A549 (cell line): ENCODE results near the gene PARVB. TPM values are rescaled to one million over a fixed set of nuclear protein-coding genes. Genes with fewer than 3 reads are reported as not detected.

ENCODE experiments used
- ATAC-seq, 2 experiments: fragments of 200-7000 bp in 1 of 2; fragments of >200 bp in 1 of 2; cut with Nextera tagmentation in 1 of 2; cut with Tn5 transposase in 1 of 2; 3 replicates each; pipeline versions ENCODE4 v1.8.0 to v1.9.1; 2018 to 2020; ENCODE audit warnings: mild to moderate bottlenecking in 1 of 2, moderate library complexity in 1 of 2
- CTCF ChIA-PET: fragments of 300-600 bp; sonication (Branson Sonifier 250); formaldehyde crosslinking; extraction: SDS; loops from one replicate; lab custom pipeline; 2021; ENCODE audit warnings: antibody characterized with exemption, inconsistent platforms; lab: Yijun Ruan, JAX
- POLR2A ChIA-PET: fragments of 350-600 bp; formaldehyde crosslinking; extraction: SDS; loops from one replicate; lab custom pipeline; 2021; ENCODE audit warnings: antibody characterized with exemption, inconsistent platforms; lab: Yijun Ruan, JAX
- DNase-seq, 2 experiments: peaks; one replicate each; pipeline versions ENCODE4 v3.0.0 to v3.0.0-alpha.2; 2011 to 2016; ENCODE audit warnings: low read depth in 1 of 2, low spot score in 1 of 2
- FAIRE-seq: peaks from 2 replicates; lab custom pipeline; 2011; peaks lifted over from hg19 to GRCh38; lab: Jason Lieb, UNC
- H3K27ac ChIP-seq, 2 experiments: fragments of >200 bp; sonication (Bioruptor Twin); formaldehyde crosslinking; 3 replicates each; pipeline ENCODE4 v1.5.1; 2016 to 2017
- H3K4me1 ChIP-seq: fragments of >200 bp; sonication (Bioruptor Twin); formaldehyde crosslinking; 3 replicates; pipeline ENCODE4 v1.6.1; 2016
- H3K4me2 ChIP-seq: fragments of >200 bp; sonication (Bioruptor Twin); formaldehyde crosslinking; 3 replicates; pipeline ENCODE4 v1.6.1; 2016
- H3K4me3 ChIP-seq: fragments of >200 bp; sonication (Bioruptor Twin); formaldehyde crosslinking; 3 replicates; pipeline ENCODE4 v1.5.1; 2016
- H3K9me3 ChIP-seq: fragments of >200 bp; sonication (Bioruptor Twin); formaldehyde crosslinking; 3 replicates; pipeline ENCODE4 v1.6.1; 2016
- CBX8 ChIP-seq: fragments of 200-600 bp; sonication (generic); IDR thresholded peaks from 2 replicates; pipeline ENCODE4 v1.6.1; 2016
- CEBPB ChIP-seq, 2 experiments: fragments of >200 bp in 1 of 2; sonication (Bioruptor Twin) in 1 of 2; formaldehyde crosslinking in 1 of 2; IDR thresholded peaks; 2 replicates each; pipeline ENCODE4 v1.6.1; 2012 to 2016
- EHMT2 ChIP-seq: fragments of 200-600 bp; sonication (generic); IDR thresholded peaks from 2 replicates; pipeline ENCODE4 v1.6.1; 2016; ENCODE audit warnings: antibody characterized with exemption, low read depth, mild to moderate bottlenecking, moderate library complexity
- EP300 ChIP-seq, 2 experiments: fragments of >200 bp; sonication (Bioruptor Twin); formaldehyde crosslinking; IDR thresholded peaks; 2 replicates in 1 of 2; 3 replicates in 1 of 2; pipeline ENCODE4 v1.6.1; 2016 to 2017
- ESRRA ChIP-seq: fragments of 150-350 bp; IDR thresholded peaks from 2 replicates; pipeline ENCODE4 v1.6.1; 2014; ENCODE audit warnings: mild to moderate bottlenecking, low read length, borderline replicate concordance
- HOXB13 ChIP-seq: fragments of 250-450 bp; sonication (Bioruptor Pico); IDR thresholded peaks from 2 replicates; pipeline ENCODE4 v1.5.0; 2020; ENCODE audit warnings: low read depth, mild to moderate bottlenecking, moderate library complexity
- HOXB5 ChIP-seq: fragments of 250-450 bp; sonication (Bioruptor Pico); IDR thresholded peaks from 2 replicates; pipeline ENCODE4 v1.5.0; 2020; ENCODE audit warnings: mild to moderate bottlenecking, moderate library complexity
- JUNB ChIP-seq: fragments of >200 bp; sonication (Bioruptor Twin); formaldehyde crosslinking; IDR thresholded peaks from 2 replicates; pipeline ENCODE4 v1.6.1; 2016
- KDM5A ChIP-seq: fragments of 200-600 bp; sonication (generic); IDR thresholded peaks from 2 replicates; pipeline ENCODE4 v1.6.1; 2016; ENCODE audit warnings: antibody characterized with exemption, mild to moderate bottlenecking
- MAFK ChIP-seq: fragments of 450-650 bp; IDR thresholded peaks from 2 replicates; pipeline ENCODE4 v1.6.1; 2014; ENCODE audit not compliant: partially characterized antibody
- POLR2AphosphoS2 ChIP-seq: conservative IDR thresholded peaks from 2 replicates; pipeline ENCODE4 v1.6.1; 2012; ENCODE audit warnings: low read length, improper control_type of control experiment, inconsistent platforms
- RAD21 ChIP-seq, 2 experiments: fragments of >200 bp in 1 of 2; sonication (Bioruptor Twin) in 1 of 2; formaldehyde crosslinking in 1 of 2; IDR thresholded peaks in 1 of 2; conservative IDR thresholded peaks in 1 of 2; 2 replicates in 1 of 2; 3 replicates in 1 of 2; pipeline ENCODE4 v1.6.1; 2012 to 2018; ENCODE audit warnings: inconsistent platforms in 1 of 2
- RCOR1 ChIP-seq: fragments of 150-350 bp; IDR thresholded peaks from 2 replicates; pipeline ENCODE4 v1.6.1; 2014; ENCODE audit warnings: antibody characterized with exemption, low read length, low read depth
- REST ChIP-seq: fragments of 200-600 bp; sonication (generic); IDR thresholded peaks from 2 replicates; pipeline ENCODE4 v1.6.1; 2016; ENCODE audit warnings: antibody characterized with exemption, mild to moderate bottlenecking, moderate library complexity
- RFX5 ChIP-seq: fragments of 450-650 bp; IDR thresholded peaks from 2 replicates; pipeline ENCODE4 v1.7.1; 2014; ENCODE audit warnings: antibody characterized with exemption, mild to moderate bottlenecking, moderate library complexity
- RNF2 ChIP-seq: fragments of 200-600 bp; sonication (generic); IDR thresholded peaks from 2 replicates; pipeline ENCODE4 v1.6.1; 2016; ENCODE audit warnings: low read depth, mild to moderate bottlenecking, antibody characterized with exemption, moderate library complexity, borderline replicate concordance
- ZFP36 ChIP-seq: fragments of 450-650 bp; IDR thresholded peaks from 2 replicates; pipeline ENCODE4 v1.6.1; 2014; ENCODE audit warnings: borderline replicate concordance; ENCODE audit not compliant: partially characterized antibody
- WGBS: methylation state at CpG from one replicate; pipeline ENCODE4 v1.1.6; 2017; ENCODE audit errors: missing lambda C conversion rate; 5-methylcytosine and 5-hydroxymethylcytosine counted together
- polyA plus RNA-seq, 4 experiments: library from polyadenylated mRNA; depleted of rRNA in 3 of 4; stranded (reverse); fragments of >200 nt; fragmentation: RNase III in 1 of 4; extraction: RNeasy Plus Mini Kit Qiagen cat#74134 plus additional on column Dnase treatment in 1 of 4; gene quantifications; 2 replicates in 3 of 4; 3 replicates in 1 of 4; pipeline ENCODE4 v1.2.3, GENCODE V29; 2011 to 2017
- TF ChIP-seq, protein P1 (sequence below): IDR thresholded peaks from 2 replicates; pipeline ENCODE4 v1.6.1; 2012; ENCODE audit warnings: low read depth, borderline replicate concordance
- TF ChIP-seq, protein P2 (sequence below): IDR thresholded peaks from 2 replicates; pipeline ENCODE4 v1.6.1; 2012

Gene PARVB
- polyA plus RNA-seq, 2 of the 4 experiments (the other 2 are of a cell fraction), result 28.3 to 33.5 TPM

GRCh38 chr22:44118645-44119315 lies 94.7 kb downstream of the PARVB start:
- POLR2A ChIA-PET, result no interaction called here
- ATAC-seq, result peak in 1 of 2 experiments; percentile 43; a peak in 2 of 6 replicates

GRCh38 chr22:44119669-44120313 lies 95.7 kb downstream of the PARVB start:
- 86% methylated on average over 21 of the region's 23 CpGs for WGBS
- Histone ChIP-seq H3K27ac (no peak overlapping the region), H3K9me3 (no peaks in the 10 kb centered on the region; the same call in 2 of the 3 replicates), H3K4me2 (no peak overlapping the region), H3K4me3 (no peak overlapping the region), H3K4me1 (no peaks in the 10 kb centered on the region)
- no peak for DNase-seq
- POLR2A ChIA-PET, result no interaction called here
- no peak for TF ChIP-seq RNF2
- no peak for TF ChIP-seq REST
- no peak for TF ChIP-seq HOXB13 (CRISPR knock-in tag)
- TF ChIP-seq ZFP36, result no peak
- TF ChIP-seq EHMT2, result no peak
- no peak for TF ChIP-seq HOXB5
- TF ChIP-seq JUNB, result no peak
- no peak for TF ChIP-seq ESRRA
- TF ChIP-seq RFX5, result no peak
- TF ChIP-seq POLR2AphosphoS2, result no peak
- no peak for TF ChIP-seq EP300 (IDR thresholded peaks at IDR 0.05)
- no peak for TF ChIP-seq MAFK
- TF ChIP-seq CEBPB (IDR thresholded peaks at IDR 0.05), result no peak
- TF ChIP-seq RCOR1, result no peak
- TF ChIP-seq, protein P1, sequence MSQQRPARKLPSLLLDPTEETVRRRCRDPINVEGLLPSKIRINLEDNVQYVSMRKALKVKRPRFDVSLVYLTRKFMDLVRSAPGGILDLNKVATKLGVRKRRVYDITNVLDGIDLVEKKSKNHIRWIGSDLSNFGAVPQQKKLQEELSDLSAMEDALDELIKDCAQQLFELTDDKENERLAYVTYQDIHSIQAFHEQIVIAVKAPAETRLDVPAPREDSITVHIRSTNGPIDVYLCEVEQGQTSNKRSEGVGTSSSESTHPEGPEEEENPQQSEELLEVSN, result no peak
- TF ChIP-seq, protein P2, sequence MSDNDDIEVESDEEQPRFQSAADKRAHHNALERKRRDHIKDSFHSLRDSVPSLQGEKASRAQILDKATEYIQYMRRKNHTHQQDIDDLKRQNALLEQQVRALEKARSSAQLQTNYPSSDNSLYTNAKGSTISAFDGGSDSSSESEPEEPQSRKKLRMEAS, result no peak
- no peak for TF ChIP-seq KDM5A
- no peak for TF ChIP-seq CBX8
- FAIRE-seq, result no peak
- ATAC-seq, result no peak
- CTCF ChIA-PET, result interaction anchor here (0.9 to 2.2 kb wide), 3 partner anchors 34 to 127 kb away, joined by 3 to 5 read pairs (median 4); no protein-coding TSS in a partner anchor

More at GRCh38 chr22:44118645-44119315, 94.7 kb downstream of the PARVB start:
- WGBS, result 73% methylated on average over 10 of the region's 12 CpGs
- Histone ChIP-seq H3K27ac (no peak overlapping the region), H3K4me2 (no peak overlapping the region), H3K4me1 (no peaks in the 10 kb centered on the region)
- FAIRE-seq (no peak), DNase-seq (no peak)
- CTCF ChIA-PET, result interaction anchor here (1.4 to 2.2 kb wide), 2 partner anchors 37 to 126 kb away, joined by 4 to 5 read pairs; no protein-coding TSS in a partner anchor
- TF ChIP-seq CEBPB (IDR thresholded peaks at IDR 0.05) (no peak), RAD21 (conservative IDR thresholded peaks at IDR 0.05 in 1 of 2, IDR thresholded peaks at IDR 0.05 in 1 of 2) (no peak)
- TF ChIP-seq, all 56 proteins: peak for 0
- no peaks in the 10 kb centered on the region; the same call in 2 of the 3 replicates for H3K9me3 ChIP-seq
- H3K4me3 ChIP-seq, result no peak overlapping the region
